Hepatocyte (in vitro differentiated cells): Measurements from ENCODE around the gene TPPP.

ENCODE experiments used
- CTCF ChIP-seq: fragments of 200-600 bp; sonication (generic); IDR thresholded peaks from 2 replicates; pipeline ENCODE4 v1.5.1; 2016; ENCODE audit warnings: antibody characterized with exemption, mild to moderate bottlenecking; ENCODE audit not compliant: poor library complexity
- EZH2 ChIP-seq: fragments of 200-600 bp; sonication (generic); IDR thresholded peaks from 2 replicates; pipeline ENCODE4 v1.6.1; 2016; ENCODE audit warnings: antibody characterized with exemption, mild to moderate bottlenecking, borderline replicate concordance

- TF ChIP-seq CTCF (no peak), EZH2 (no peak)
These were observed 69.6 kb downstream of the TPPP start for GRCh38 chr5:623531-623930.
